GM12873 (cell line): Measurements from ENCODE around the gene RYR2.

Experiments
- TF ChIP-seq, protein P1 (sequence below): IDR thresholded peaks from 2 replicates; pipeline ENCODE4 v1.5.1; 2012; ENCODE audit warnings: low read depth, mild to moderate bottlenecking, moderate library complexity, low read length, control low read depth; ENCODE audit not compliant: insufficient read depth; ENCODE audit errors: missing control alignments

The RYR2 gene

DNA sequence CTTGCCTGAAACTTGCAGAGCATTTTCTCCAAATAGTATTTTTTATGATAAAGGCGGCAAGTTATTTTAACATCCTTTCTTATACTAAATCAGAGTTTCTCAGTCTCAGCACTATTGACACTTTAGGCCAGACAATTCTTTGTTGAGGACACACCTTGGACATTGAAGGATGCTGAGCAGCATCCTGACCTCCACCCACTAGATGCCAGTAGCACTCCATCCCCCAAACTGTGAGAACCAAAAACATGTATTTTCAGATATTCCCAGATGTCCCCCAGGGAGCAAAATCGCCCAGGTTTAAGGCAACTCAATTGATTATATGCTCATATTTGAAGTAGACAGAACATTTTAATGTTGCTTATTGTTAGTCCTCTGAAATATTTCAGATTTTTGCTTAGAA is 549.4 kb downstream of the RYR2 start:
- TF ChIP-seq, protein P1, sequence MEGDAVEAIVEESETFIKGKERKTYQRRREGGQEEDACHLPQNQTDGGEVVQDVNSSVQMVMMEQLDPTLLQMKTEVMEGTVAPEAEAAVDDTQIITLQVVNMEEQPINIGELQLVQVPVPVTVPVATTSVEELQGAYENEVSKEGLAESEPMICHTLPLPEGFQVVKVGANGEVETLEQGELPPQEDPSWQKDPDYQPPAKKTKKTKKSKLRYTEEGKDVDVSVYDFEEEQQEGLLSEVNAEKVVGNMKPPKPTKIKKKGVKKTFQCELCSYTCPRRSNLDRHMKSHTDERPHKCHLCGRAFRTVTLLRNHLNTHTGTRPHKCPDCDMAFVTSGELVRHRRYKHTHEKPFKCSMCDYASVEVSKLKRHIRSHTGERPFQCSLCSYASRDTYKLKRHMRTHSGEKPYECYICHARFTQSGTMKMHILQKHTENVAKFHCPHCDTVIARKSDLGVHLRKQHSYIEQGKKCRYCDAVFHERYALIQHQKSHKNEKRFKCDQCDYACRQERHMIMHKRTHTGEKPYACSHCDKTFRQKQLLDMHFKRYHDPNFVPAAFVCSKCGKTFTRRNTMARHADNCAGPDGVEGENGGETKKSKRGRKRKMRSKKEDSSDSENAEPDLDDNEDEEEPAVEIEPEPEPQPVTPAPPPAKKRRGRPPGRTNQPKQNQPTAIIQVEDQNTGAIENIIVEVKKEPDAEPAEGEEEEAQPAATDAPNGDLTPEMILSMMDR: no peak

DNA sequence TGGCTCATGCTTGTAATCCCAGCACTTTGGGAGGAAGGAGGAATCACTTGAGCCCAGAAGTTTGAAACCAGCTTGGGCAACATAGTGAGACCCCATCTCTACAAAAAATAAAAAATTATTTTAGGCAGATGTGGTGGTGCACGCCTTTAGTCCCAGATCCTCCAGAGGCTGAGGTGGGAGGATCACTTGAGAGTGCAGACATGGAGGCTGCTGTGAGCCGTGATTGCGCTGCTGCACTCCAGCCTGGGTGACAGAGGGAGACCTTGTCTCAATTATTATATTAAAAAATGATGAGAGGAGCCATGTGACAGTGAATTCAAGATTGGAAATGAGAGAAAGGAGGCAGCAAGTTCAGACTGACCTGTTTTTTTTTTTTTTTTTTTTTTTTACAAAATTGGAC is 566.4 kb downstream of the RYR2 start:
- TF ChIP-seq, protein P1: no peak

- TF ChIP-seq, protein P1: no peak
Observed at GRCh38 chr1:237610157-237610556, 568.2 kb downstream of the RYR2 start.

DNA sequence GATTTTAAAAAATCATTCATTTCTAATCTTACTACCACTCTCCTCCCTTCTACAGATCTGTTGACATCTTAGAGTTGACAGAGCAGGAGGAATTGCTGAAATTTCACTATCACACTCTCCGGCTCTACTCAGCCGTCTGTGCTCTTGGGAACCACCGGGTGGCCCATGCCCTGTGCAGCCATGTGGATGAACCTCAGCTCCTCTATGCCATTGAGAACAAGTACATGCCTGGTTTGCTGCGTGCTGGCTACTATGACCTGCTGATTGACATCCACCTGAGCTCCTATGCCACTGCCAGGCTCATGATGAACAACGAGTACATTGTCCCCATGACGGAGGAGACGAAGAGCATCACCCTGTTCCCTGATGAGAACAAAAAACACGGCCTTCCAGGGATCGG is 572.0 kb downstream of the RYR2 start:
- TF ChIP-seq, protein P1: no peak

DNA sequence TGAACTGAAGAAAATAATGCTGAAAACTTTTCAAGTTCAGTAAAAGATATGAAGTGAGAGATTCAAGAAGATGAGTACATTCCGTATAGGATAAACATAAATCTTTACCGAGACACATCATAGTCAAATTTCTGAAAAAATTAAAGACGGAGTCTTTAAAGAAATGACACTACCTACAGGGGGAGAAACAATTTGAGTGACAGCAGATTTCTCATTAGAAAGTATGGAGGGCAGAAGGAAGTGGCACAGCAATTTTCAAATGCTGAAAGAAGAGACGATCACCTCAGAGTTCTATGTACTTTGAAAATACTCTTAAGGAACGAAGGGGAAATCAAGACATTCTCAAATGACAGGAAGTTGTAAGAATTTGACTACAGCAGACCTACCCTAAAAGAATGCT is 577.6 kb downstream of the RYR2 start:
- TF ChIP-seq, protein P1: no peak

DNA sequence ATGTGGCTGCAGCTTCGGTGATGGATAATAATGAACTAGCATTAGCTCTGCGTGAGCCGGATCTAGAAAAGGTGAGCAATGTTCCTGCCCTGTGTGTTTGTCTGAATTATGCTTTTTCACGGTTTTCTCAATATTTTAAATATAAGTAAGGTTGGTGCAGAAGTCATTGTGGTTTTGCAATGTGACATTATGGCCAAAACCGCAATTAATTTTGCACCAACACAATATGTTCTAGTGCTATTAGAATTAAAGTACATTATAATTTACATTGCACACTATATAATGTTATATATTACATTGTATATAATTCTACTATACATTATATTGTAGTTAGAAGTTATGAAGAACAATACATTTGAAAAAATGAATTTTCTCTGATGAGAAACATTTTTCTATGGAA is 592.9 kb downstream of the RYR2 start:
- TF ChIP-seq, protein P1: no peak

DNA sequence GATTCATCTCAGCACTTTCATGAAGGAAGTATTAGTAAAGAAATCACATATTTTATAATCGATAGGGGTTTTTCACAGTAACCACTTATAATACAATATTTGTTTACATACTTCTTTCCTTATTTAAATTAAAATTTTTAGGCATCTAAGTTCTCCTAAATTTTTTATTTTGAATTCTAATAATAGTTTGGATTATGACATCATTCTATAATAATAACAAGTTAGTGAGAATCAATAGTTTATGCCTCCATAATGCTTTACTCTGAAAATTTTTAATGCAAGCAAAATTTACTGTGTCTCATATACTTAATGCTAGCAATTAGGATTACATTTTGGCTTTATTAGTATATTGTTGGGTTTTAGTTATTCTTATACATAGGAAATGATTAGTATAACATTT is 596.6 kb downstream of the RYR2 start:
- TF ChIP-seq, protein P1: no peak
